Measurements from ENCODE around the gene HLCS. TPM values are rescaled to one million over a fixed set of nuclear protein-coding genes. Genes with fewer than 3 reads are reported as not detected.
"Not testable (repeated sequence)": the region's sequence is repeated elsewhere in the genome, so short reads cannot be mapped to it uniquely, and the experiment has no call there.

Gene HLCS
- total RNA-seq, result 10 to 100 TPM; 14.3 to 15.0 TPM

DNA sequence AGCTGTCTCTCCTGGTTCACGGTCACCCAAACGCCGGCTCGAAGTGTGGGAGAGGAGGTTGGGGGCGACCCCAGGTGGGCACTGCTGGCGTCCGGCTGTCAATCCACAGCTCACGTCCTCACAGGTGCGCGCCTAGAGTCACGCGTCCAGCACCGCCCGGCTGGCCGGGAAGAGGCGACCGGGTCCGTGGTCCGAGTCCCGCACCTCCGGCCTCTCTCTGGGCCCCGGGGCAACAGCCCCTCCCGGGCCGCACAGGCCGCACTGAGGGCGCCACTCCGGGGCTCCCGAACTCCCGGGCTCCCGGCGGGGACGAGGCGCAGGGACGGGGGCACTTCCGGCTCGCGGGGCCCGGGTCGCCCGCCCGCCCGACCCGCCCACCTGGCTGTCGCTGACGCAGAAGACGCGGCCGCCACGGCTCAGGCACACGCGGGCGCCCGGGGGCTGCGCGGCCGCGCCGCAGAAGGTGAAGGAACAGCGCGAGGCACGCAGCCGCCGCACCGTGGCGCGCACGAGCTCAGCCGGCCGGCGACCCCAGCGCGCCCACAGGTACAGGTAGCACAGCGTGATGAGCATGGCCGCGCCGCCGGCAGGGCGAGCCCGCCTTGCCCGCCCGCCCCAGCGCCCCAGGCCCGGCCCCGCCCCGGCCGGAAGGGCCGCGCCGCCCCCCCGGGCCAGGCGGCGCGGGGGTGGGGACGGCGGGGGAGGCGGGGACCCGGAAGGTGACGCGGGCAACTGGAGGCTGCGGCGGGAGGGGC is at the start of gene HLCS:
Gene HLCS, minus strand, starts transcription at position 604 of the 755 bp plus-strand sequence. Its CDS starts 31 bp downstream, at position 573.
- intact Hi-C loops (cut with DNase I, micrococcal nuclease), result loop anchor here in 1 of 2 experiments (1.0 to 5.0 kb wide), 7 partner anchors 23 to 646 kb away; partner anchors contain the start of genes DYRK1A, MORC3, PIGP and TTC3
- Mint-ChIP-seq H3K9me3 (ENCODE audit: low read depth) (no peaks in the 10 kb centered on the region), H3K27me3 (no peaks in the 10 kb centered on the region), H3K4me1 (peaks cover 9% of the 10 kb centered on the region), H3K4me3 (peak within 1 kb of the TSS; percentile 73), H3K27ac (peak within 1 kb of the TSS; percentile 88), H3K36me3 (ENCODE audit: low read depth) (peaks cover 3% of the 10 kb centered on the region)
- ChIA-PET POLR2A (interaction anchor here (1.3 to 1.5 kb wide), 2 partner anchors 23 to 646 kb away, joined by 3 to 4 read pairs; partner anchors contain the start of gene MORC3), CTCF (interaction anchor here (0.9 to 2.2 kb wide), 10 partner anchors 8 to 286 kb away, joined by 3 to 11 read pairs (median 5); no protein-coding TSS in a partner anchor)
- DNase-seq (peak; percentile 84), ATAC-seq (peak; percentile 90)

DNA sequence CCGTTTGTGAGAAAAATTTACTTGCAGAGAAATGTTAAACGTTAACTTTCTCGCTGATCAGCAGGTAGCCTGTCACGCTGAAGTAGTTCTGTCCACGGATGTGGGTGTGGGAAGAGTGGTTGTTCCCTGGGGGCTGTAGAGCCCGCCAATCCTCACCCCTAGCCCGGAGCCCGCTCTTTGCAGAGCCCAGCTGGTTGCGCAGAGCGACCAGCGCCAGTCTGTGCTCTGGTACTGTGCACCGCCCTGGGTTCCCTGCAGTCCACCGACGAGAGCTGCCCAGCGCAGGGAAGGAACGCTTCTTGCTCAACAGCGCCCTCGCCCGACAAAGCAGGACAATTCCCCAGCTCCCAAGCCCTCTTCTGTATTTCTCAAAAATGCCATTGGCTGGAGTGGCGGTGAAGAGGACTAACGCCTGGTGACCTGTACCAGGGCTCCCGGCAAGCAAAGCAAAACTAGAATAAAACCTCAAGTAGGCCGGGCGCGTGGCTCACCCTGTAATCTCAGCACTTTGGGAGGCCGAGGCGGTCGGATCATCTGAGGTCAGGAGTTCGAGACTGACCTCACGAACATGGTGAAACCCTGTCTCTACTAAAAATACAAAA is 43.4 kb upstream of the HLCS start:
- intact Hi-C loops (cut with DNase I, micrococcal nuclease), result loop anchor here (1.0 to 2.0 kb wide), 4 partner anchors 33 to 71 kb away; partner anchors contain the start of gene HLCS (in 1 of the 2)
- peak; percentile 96 for ATAC-seq
- Mint-ChIP-seq H3K4me1 (peaks cover 13% of the 10 kb centered on the region), H3K36me3 (ENCODE audit: low read depth) (no peaks in the 10 kb centered on the region), H3K9me3 (ENCODE audit: low read depth) (no peaks in the 10 kb centered on the region), H3K4me3 (peak overlapping the region; percentile 43), H3K27ac (no peak overlapping the region), H3K27me3 (peaks cover 38% of the 10 kb centered on the region)
- CTCF ChIA-PET, result interaction anchor here (0.5 to 2.6 kb wide), 27 partner anchors 12 to 1044 kb away, joined by 3 to 22 read pairs (median 4); no protein-coding TSS in a partner anchor
- POLR2A ChIA-PET, result interaction anchor here (0.5 to 1.1 kb wide), 2 partner anchors 33 to 55 kb away, joined by 3 read pairs; no protein-coding TSS in a partner anchor
- DNase-seq, result peak; percentile 90

DNA sequence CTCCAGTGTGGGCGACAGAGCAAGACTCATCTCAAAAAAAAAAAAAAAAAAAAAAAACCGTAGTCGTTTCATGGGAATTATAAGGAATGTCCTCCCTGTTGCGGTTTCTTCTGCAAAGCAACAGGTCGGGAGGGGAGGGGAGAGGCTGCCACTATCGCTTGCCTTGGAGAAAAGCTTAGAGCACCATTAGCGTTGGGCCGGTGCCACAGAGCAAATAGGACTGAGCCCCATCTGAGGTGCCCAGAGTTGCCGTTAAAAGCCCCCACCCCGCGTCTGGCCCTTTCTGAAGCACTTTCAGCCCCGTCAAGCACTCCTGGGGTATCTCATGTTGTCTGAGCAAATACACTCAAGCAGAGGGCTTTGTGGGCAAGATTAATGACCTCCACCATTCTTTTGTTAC is 42.3 kb upstream of the HLCS start:
- H3K4me1 Mint-ChIP-seq, result peaks cover 13% of the 10 kb centered on the region
- no peaks in the 10 kb centered on the region for H3K36me3 Mint-ChIP-seq (ENCODE audit: low read depth)
- intact Hi-C loops (cut with DNase I, micrococcal nuclease), result loop anchor here (1.0 to 2.0 kb wide), 2 partner anchors 69 to 70 kb away; no protein-coding TSS in a partner anchor
- no peak overlapping the region for H3K27ac Mint-ChIP-seq
- DNase-seq (no peak), ATAC-seq (no peak)
- H3K4me3 Mint-ChIP-seq, result no peak overlapping the region
- H3K9me3 Mint-ChIP-seq (ENCODE audit: low read depth), result no peaks in the 10 kb centered on the region
- ChIA-PET POLR2A (no interaction called here), CTCF (interaction anchor here (0.6 to 2.1 kb wide), 2 partner anchors 30 to 69 kb away, joined by 3 to 11 read pairs; no protein-coding TSS in a partner anchor)
- peaks cover 35% of the 10 kb centered on the region for H3K27me3 Mint-ChIP-seq

DNA sequence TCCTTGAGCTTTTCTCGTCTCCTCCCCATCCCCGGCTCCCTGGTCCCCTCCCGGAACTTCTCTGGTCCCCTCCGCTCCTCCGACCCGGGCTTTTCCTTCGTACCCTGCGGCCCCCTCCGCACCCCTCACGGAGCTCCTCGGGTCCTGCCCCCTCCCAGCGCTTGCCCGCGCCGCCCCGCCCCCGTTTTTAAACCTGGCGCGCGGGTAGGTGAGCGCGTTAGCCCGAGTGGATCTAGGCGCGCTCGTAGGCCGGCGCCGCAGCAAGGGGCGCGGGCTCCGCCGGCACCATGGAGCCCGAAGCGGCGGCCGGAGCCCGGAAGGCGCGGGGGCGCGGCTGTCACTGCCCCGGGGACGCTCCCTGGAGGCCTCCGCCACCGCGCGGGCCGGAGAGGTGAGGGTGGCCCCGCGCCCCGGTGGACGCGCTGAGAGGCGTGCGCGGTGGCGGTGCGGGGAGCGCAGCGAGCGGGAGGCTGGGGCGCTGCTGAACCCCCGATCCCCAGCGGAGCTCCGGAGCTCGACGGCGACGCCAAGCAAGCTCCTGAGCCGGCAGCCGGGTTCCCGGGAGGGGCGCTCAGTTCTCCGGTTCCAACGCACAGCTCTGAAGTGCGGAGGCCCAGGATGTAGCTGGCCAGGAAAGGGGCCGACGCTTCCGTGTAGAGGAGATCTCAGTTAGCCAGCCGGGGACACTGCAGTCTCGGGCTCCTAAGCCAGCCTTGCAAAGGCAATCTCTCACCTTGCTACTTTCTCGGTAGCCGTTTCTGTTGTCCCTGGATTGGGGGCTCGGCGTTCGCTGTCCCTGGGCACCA is 40.2 kb upstream of the HLCS start, which contains the start of gene RIPPLY3:
Gene RIPPLY3, plus strand, starts transcription at position 217 of the 806 bp plus-strand sequence. Its CDS starts 71 bp downstream, at position 288.
- ATAC-seq, result peak; percentile 40
- H3K36me3 Mint-ChIP-seq (ENCODE audit: low read depth), result no peaks in the 10 kb centered on the region
- H3K9me3 Mint-ChIP-seq (ENCODE audit: low read depth), result no peaks in the 10 kb centered on the region
- peaks cover 27% of the 10 kb centered on the region for H3K27me3 Mint-ChIP-seq
- CTCF ChIA-PET, result interaction anchor here (0.6 to 2.5 kb wide), 5 partner anchors 10 to 114 kb away, joined by 3 to 11 read pairs (median 3); no protein-coding TSS in a partner anchor
- H3K4me1 Mint-ChIP-seq, result peaks cover 15% of the 10 kb centered on the region
- intact Hi-C loops (cut with DNase I, micrococcal nuclease), result loop anchor here in 1 of 2 experiments (2.0 kb wide), 1 partner anchor 16 kb away; no protein-coding TSS in a partner anchor
- POLR2A ChIA-PET, result interaction anchor here (0.5 kb wide), 1 partner anchor 319 kb away, joined by 5 read pairs; no protein-coding TSS in a partner anchor
- no peak within 1 kb of the TSS for H3K27ac Mint-ChIP-seq
- peak within 1 kb of the TSS; percentile 51 for H3K4me3 Mint-ChIP-seq
- peak; percentile 38 for DNase-seq

DNA sequence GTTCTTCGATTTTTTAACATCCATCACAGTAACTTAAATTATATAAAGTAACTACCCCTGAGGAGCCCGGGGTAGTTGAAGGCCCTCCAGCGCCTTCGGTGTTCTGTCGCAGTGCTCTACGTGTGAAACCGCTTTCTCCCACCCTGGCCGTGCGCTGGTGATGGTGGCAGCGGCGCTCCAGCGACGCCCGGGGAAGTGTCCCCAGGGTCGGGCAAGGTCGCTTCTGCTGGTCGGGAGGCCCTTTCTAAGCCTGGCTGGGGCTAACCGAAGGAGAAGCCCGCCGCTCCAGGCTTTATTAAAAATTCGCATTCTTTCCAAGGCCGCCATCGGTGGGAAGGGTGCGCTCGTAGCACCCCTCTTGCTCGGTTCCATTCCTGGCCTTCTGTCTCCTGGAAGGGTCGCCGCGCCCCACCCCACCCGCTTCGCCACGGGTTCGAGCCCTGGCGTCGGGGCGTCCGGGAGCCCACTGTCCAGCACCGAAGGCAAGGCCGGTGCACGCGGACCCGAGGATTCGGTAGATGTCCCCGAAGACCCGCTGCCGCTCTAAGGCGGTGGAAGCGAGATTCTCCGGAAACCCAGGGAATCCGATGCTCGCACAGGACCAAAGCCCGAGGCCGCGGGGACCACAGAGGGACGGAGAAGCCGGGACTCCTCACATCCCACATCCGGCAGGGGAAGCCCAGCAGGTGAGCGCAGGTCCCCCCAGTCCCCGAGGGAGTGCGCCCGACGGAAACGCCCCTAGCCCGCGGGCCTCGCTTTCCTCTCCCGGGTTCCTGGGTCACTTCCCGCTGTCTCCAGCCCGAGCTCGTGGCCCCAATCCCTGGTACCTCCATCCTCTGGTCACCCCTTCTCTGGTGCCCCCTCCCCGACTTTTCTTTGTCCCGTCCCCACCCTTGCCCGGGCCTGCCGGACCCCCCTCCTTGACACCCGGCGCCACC is 39.3 kb upstream of the HLCS start:
- peak overlapping the region; percentile 23 for H3K4me3 Mint-ChIP-seq
- ATAC-seq (no peak), DNase-seq (peak; percentile 21)
- peaks cover 21% of the 10 kb centered on the region for H3K4me1 Mint-ChIP-seq
- ChIA-PET CTCF (interaction anchor here (0.9 to 2.5 kb wide), 2 partner anchors 29 to 44 kb away, joined by 3 to 8 read pairs; no protein-coding TSS in a partner anchor), POLR2A (no interaction called here)
- intact Hi-C loops (cut with DNase I, micrococcal nuclease), result loop anchor here in 1 of 2 experiments (2.0 kb wide), 1 partner anchor 15 kb away; no protein-coding TSS in a partner anchor
- no peaks in the 10 kb centered on the region for H3K9me3 Mint-ChIP-seq (ENCODE audit: low read depth)
- no peak overlapping the region for H3K27ac Mint-ChIP-seq
- H3K27me3 Mint-ChIP-seq, result peaks cover 23% of the 10 kb centered on the region
- H3K36me3 Mint-ChIP-seq (ENCODE audit: low read depth), result no peaks in the 10 kb centered on the region

DNA sequence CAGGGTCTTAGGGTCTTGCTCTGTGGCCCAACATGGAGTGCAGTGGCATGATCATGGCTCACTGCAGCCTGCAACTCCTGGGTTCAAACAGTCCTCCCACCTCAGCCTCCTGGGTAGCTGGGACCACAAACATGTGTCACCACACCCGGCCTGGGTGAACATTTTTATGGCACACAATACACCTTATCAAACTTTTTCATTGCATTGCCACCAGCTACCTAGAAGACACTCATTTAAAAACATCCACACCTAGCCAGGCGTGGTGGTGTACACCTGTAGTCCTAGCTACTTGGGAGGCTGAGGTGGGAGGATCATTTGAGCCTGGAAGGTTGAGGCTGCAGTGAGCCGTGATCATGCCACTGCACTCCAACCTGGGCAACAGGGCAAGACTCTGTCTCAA is 37.4 kb upstream of the HLCS start:
- intact Hi-C loops (cut with DNase I, micrococcal nuclease); H3K9me3 Mint-ChIP-seq (ENCODE audit: low read depth); CTCF ChIA-PET; ATAC-seq; H3K4me3 Mint-ChIP-seq; H3K27ac Mint-ChIP-seq; H3K27me3 Mint-ChIP-seq; DNase-seq; H3K36me3 Mint-ChIP-seq (ENCODE audit: low read depth); POLR2A ChIA-PET: not testable (repeated sequence)
- peaks cover 14% of the 10 kb centered on the region for H3K4me1 Mint-ChIP-seq

DNA sequence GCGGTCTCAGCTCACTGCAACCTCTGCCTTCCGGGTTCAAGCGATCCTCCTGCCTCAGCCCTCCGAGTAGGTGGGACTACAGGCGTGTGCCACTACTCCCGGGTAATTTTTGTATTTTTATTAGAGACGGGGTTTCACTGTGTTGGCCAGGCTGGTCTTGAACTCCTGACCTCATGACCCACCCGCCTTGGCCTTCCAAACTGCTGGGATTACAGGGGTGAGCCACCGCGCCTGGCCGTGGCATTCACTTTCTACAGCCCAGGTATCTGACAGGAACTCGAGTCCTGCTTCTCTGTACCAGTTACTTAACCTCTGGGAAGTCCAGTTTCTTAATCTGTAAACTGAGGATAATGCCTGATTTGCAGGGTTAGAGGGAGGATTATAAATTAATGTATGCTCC is 36.4 kb upstream of the HLCS start:
- H3K9me3 Mint-ChIP-seq (ENCODE audit: low read depth); intact Hi-C loops (cut with DNase I, micrococcal nuclease); DNase-seq; H3K27ac Mint-ChIP-seq; H3K4me3 Mint-ChIP-seq; H3K27me3 Mint-ChIP-seq; POLR2A ChIA-PET; CTCF ChIA-PET; H3K36me3 Mint-ChIP-seq (ENCODE audit: low read depth); ATAC-seq: not testable (repeated sequence)
- peaks cover 14% of the 10 kb centered on the region for H3K4me1 Mint-ChIP-seq

DNA sequence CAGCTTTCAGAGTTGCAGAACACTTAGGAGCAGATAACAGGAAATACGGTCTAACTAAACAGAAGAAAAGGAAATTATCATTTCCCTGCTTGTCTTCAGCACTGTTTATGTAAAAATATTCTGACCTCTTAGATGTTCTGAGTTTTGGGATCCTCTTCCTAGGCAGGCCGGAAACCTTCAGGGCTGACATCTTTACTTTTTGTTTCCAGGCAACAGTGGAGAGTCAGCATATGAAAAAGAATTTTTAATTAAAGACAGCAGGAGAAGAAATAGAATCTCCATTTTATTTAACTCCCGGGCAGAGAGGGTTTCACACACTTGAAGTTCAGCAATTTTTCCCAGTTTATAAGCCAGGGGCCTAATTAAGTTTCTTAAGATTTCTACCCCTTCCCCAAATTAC is 35.0 kb upstream of the HLCS start:
- H3K27me3 Mint-ChIP-seq, result no peaks in the 10 kb centered on the region
- H3K4me1 Mint-ChIP-seq, result peaks cover 10% of the 10 kb centered on the region
- peak overlapping the region; percentile 42 for H3K27ac Mint-ChIP-seq
- ChIA-PET POLR2A (interaction anchor here (0.7 kb wide), 1 partner anchor 204 kb away, joined by 8 read pairs; no protein-coding TSS in a partner anchor), CTCF (interaction anchor here (1.0 kb wide), 1 partner anchor 9 kb away, joined by 4 read pairs; no protein-coding TSS in a partner anchor)
- intact Hi-C loops (cut with DNase I, micrococcal nuclease), result no loop called here
- H3K36me3 Mint-ChIP-seq (ENCODE audit: low read depth), result no peaks in the 10 kb centered on the region
- no peak for DNase-seq
- no peak for ATAC-seq
- no peak overlapping the region for H3K4me3 Mint-ChIP-seq
- H3K9me3 Mint-ChIP-seq (ENCODE audit: low read depth), result no peaks in the 10 kb centered on the region

DNA sequence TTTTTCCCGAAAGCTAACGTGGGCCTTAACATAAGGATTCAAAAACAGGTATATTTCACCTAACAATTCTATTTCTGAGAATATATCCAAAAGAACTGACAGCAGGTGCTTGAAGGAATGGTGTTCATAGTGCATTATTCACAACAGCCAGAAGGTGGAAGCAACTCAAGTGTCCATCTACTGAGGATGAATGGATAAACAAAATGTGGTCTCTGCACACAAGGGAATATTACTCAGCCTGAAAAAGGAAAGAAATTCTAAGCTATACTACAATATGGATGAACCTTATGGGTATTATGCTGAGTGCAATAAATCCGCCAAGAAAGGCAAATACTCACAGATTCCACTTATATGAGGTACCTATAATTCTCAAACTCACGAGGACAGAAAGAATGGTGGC is 33.9 kb upstream of the HLCS start:
- Mint-ChIP-seq H3K9me3 (ENCODE audit: low read depth) (no peaks in the 10 kb centered on the region), H3K36me3 (ENCODE audit: low read depth) (no peaks in the 10 kb centered on the region), H3K27me3 (no peaks in the 10 kb centered on the region), H3K4me3 (no peak overlapping the region), H3K27ac (no peak overlapping the region), H3K4me1 (peaks cover 10% of the 10 kb centered on the region)
- ChIA-PET CTCF (no interaction called here), POLR2A (interaction anchor here (0.5 kb wide), 1 partner anchor 188 kb away, joined by 3 read pairs; no protein-coding TSS in a partner anchor)
- no peak for ATAC-seq
- intact Hi-C loops (cut with DNase I, micrococcal nuclease), result no loop called here
- no peak for DNase-seq
